ENCODE results near the gene TSHZ1. TPM values are rescaled to one million over a fixed set of nuclear protein-coding genes. Genes with fewer than 3 reads are reported as not detected.

TSHZ1 gene
- total RNA-seq, 4 donors from 2014 or later, result 10.4 to 18.1 (median 12.5) TPM

- TF ChIP-seq CTCF (IDR thresholded peaks at IDR 0.05; ENCODE audit: low read depth), result no peak
Measured at GRCh38 chr18:75247611-75248421, 37.2 kb downstream of the TSHZ1 start.

- TF ChIP-seq CTCF (IDR thresholded peaks at IDR 0.05; ENCODE audit: low read depth), result no peak
Measured at GRCh38 chr18:75248426-75249174, 38.0 kb downstream of the TSHZ1 start.

- no peak for TF ChIP-seq CTCF (IDR thresholded peaks at IDR 0.05; ENCODE audit: low read depth)
Measured at GRCh38 chr18:75249175-75249518, 38.5 kb downstream of the TSHZ1 start.

GRCh38 chr18:75249672-75250470 is 39.3 kb downstream of the TSHZ1 start:
- TF ChIP-seq CTCF (IDR thresholded peaks at IDR 0.05; ENCODE audit: low read depth), result no peak

- no peak for TF ChIP-seq CTCF (IDR thresholded peaks at IDR 0.05; ENCODE audit: low read depth)
Measured at GRCh38 chr18:75250471-75250821, 39.8 kb downstream of the TSHZ1 start.

GRCh38 chr18:75251466-75251865 is 40.9 kb downstream of the TSHZ1 start:
- no peak for TF ChIP-seq CTCF (IDR thresholded peaks at IDR 0.05; ENCODE audit: low read depth)

- no peak for TF ChIP-seq CTCF (IDR thresholded peaks at IDR 0.05; ENCODE audit: low read depth)
Measured at GRCh38 chr18:75252136-75252535, 41.5 kb downstream of the TSHZ1 start.

Data from subcutaneous adipose tissue (tissue), 4 donors.